Esophagus squamous epithelium (tissue), 5 donors: ENCODE measurements around the gene ELOVL2. TPM values are rescaled to one million over a fixed set of nuclear protein-coding genes. Genes with fewer than 3 reads are reported as not detected.

ENCODE experiments used
- DNase-seq: peaks from one replicate; lab custom pipeline; 2025; lab: John Stamatoyannopoulos, UW
- H3K27ac ChIP-seq, 4 donors: fragments of 200-600 bp; sonication (generic); one replicate each; pipeline ENCODE4 v1.5.1; 2016 to 2019; ENCODE audit warnings: mild to moderate bottlenecking in 1 of 4
- H3K27me3 ChIP-seq, 4 donors: fragments of 200-600 bp; sonication (generic); 1 replicate in 3 of 4; 2 replicates in 1 of 4; pipeline versions ENCODE4 v1.5.1 to v1.6.0; 2017 to 2021; ENCODE audit warnings: antibody characterized with exemption in 1 of 4
- H3K36me3 ChIP-seq, 3 donors: fragments of 200-600 bp; sonication (generic); one replicate each; pipeline ENCODE4 v1.5.1; 2016 to 2019
- H3K4me1 ChIP-seq, 3 donors: fragments of 200-600 bp; sonication (generic); one replicate each; pipeline ENCODE4 v1.5.1; 2017 to 2019
- H3K4me3 ChIP-seq, 4 donors: fragments of 200-600 bp; sonication (generic); 1 replicate in 3 of 4; 2 replicates in 1 of 4; pipeline ENCODE4 v1.5.1; 2016 to 2019; ENCODE audit warnings: mild to moderate bottlenecking in 2 of 4, moderate library complexity in 1 of 4
- H3K9me3 ChIP-seq, 3 donors: fragments of 200-600 bp; sonication (generic); one replicate each; pipeline ENCODE4 v1.5.1; 2016 to 2019
- POLR2A ChIP-seq, 4 donors: fragments of 450-650 bp; IDR thresholded peaks; one replicate each; pipeline ENCODE4 v1.6.1; 2017; ENCODE audit warnings: antibody characterized with exemption in 4 of 4, mild to moderate bottlenecking in 4 of 4, moderate library complexity in 3 of 4
- WGBS, 2 donors: methylation state at CpG; one replicate each; pipeline ENCODE4 v1.1.5; 2018; 5-methylcytosine and 5-hydroxymethylcytosine counted together
- intact Hi-C: fragments of 100-400 bp; cut with DNase I; formaldehyde crosslinking; loops from one replicate; pipeline ENCODE4 v1.15.0; 2022
- total RNA-seq, 4 donors: library from RNA; depleted of rRNA; stranded (reverse); fragments of >200 nt; gene quantifications; one replicate each; pipeline ENCODE4 v1.1.0, GENCODE V29; 2016
- TF ChIP-seq, protein P1 (sequence below), 6 experiments: fragments of 450-650 bp in 4 of 6; fragments of 200-600 bp in 2 of 6; sonication (generic) in 2 of 6; IDR thresholded peaks; one replicate each; pipeline ENCODE4 v1.5.1; 2016 to 2019; ENCODE audit warnings: antibody characterized with exemption in 6 of 6, mild to moderate bottlenecking in 4 of 6, moderate library complexity in 4 of 6
- donor health status: DM: yes; HTN: yes; CAD: no.

ELOVL2 gene
- total RNA-seq, 4 donors from 2014 or later: 0.06 to 0.38 (median 0.18) TPM; not detected in 1

DNA sequence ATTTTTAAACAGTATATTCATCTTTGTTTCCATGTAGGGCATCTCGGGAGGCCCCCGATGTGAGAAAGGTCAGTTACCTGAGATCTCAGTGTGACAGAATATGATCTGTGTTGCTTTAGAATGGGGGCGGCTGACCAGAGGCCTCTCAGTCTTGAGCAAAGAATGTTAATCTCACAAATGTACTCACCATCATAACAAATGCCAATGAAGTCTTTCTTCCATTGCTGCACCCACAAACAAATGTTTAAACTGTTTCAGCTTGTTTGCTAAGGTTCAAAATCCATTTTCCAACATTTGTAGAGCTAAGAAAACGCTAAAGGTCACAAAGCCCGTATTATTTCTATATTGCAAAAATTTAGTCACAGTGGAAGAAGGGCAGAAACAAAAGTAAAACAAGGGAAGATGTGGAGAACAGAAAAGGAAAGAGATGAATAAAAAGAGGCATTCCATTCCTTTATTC lies 31.8 kb downstream of the ELOVL2 start:
- intact Hi-C loops: no loop called here
- no peak overlapping the region for H3K4me3 ChIP-seq
- WGBS, 2 donors: 34% methylated on average over 5 of the region's 5 CpGs

DNA sequence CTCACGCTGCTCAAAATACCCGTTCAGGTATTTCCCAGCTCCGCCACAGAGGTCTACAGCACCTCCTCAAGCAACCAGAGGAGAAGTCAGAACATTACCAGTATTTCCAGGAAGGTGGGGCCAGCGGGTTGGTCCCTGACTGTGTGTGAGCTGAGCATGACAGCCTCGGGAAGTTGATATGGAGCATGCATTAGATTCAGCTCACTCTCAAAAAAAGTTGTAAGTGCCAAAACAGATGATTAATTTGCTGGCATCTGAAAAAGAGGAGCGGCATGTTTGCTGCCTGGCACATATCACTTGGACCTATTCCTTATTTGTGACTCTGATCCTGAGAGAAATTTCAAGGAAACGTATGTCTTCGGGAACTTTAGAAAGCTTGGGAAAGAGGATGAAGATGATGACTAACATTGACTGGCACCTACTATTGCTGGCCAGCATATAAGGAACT lies 32.3 kb downstream of the ELOVL2 start:
- Histone ChIP-seq H3K9me3 (no peaks in the 10 kb centered on the region), H3K36me3 (no peaks in the 10 kb centered on the region), H3K27me3 (peaks cover 0 to 14% (median 0%) of the 10 kb centered on the region in 4 donors), H3K4me3 (no peak overlapping the region), H3K27ac (no peak overlapping the region), H3K4me1 (peaks cover 0 to 15% (median 0%) of the 10 kb centered on the region in 3 donors)
- WGBS, 2 donors: 22 to 31% methylated on average over 8 of the region's 8 CpGs
- no peak for DNase-seq
- intact Hi-C loops: no loop called here
- TF ChIP-seq, protein P1, sequence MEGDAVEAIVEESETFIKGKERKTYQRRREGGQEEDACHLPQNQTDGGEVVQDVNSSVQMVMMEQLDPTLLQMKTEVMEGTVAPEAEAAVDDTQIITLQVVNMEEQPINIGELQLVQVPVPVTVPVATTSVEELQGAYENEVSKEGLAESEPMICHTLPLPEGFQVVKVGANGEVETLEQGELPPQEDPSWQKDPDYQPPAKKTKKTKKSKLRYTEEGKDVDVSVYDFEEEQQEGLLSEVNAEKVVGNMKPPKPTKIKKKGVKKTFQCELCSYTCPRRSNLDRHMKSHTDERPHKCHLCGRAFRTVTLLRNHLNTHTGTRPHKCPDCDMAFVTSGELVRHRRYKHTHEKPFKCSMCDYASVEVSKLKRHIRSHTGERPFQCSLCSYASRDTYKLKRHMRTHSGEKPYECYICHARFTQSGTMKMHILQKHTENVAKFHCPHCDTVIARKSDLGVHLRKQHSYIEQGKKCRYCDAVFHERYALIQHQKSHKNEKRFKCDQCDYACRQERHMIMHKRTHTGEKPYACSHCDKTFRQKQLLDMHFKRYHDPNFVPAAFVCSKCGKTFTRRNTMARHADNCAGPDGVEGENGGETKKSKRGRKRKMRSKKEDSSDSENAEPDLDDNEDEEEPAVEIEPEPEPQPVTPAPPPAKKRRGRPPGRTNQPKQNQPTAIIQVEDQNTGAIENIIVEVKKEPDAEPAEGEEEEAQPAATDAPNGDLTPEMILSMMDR (IDR thresholded peaks at IDR 0.05): no peak
- no peak for TF ChIP-seq POLR2A (IDR thresholded peaks at IDR 0.05)

More for the DNA sequence above, 31.8 kb downstream of the ELOVL2 start:
- peaks cover 0 to 14% (median 0%) of the 10 kb centered on the region in 4 donors for H3K27me3 ChIP-seq
- H3K4me1 ChIP-seq: peaks cover 0 to 15% (median 0%) of the 10 kb centered on the region in 3 donors
- no peaks in the 10 kb centered on the region for H3K9me3 ChIP-seq
- DNase-seq: no peak
- H3K36me3 ChIP-seq: no peaks in the 10 kb centered on the region
- H3K27ac ChIP-seq: no peak overlapping the region
- TF ChIP-seq, protein P1 (IDR thresholded peaks at IDR 0.05): no peak
- TF ChIP-seq POLR2A (IDR thresholded peaks at IDR 0.05): no peak

DNA sequence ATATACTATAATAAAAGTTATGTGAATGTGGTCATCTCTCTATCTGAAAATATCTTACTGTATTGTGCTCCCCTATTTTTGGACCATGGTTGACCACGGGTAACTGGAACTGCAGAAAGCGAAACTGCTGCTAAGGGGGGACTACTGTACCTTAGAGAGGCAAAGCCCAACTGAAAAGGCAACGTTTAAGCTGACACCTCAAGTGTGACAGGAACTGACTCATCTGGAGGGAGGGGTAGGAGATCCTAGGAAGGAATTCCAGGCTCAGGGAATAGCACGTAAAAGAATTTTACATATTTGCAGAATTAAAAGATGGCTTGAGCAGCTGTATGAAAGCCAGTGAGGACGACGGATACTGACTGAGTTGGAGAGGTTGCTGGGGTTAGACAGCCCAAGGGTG lies 34.8 kb downstream of the ELOVL2 start:
- intact Hi-C loops: no loop called here
- Histone ChIP-seq H3K27me3 (peaks cover 0 to 5% (median 0%) of the 10 kb centered on the region in 4 donors), H3K4me1 (peaks cover 0 to 15% (median 0%) of the 10 kb centered on the region in 3 donors), H3K36me3 (no peaks in the 10 kb centered on the region), H3K4me3 (no peak overlapping the region), H3K9me3 (no peaks in the 10 kb centered on the region), H3K27ac (no peak overlapping the region)
- 43 to 56% methylated on average over 6 of the region's 6 CpGs for WGBS, 2 donors
- TF ChIP-seq, protein P1 (IDR thresholded peaks at IDR 0.05): no peak
- TF ChIP-seq POLR2A (IDR thresholded peaks at IDR 0.05): no peak
- no peak for DNase-seq

DNA sequence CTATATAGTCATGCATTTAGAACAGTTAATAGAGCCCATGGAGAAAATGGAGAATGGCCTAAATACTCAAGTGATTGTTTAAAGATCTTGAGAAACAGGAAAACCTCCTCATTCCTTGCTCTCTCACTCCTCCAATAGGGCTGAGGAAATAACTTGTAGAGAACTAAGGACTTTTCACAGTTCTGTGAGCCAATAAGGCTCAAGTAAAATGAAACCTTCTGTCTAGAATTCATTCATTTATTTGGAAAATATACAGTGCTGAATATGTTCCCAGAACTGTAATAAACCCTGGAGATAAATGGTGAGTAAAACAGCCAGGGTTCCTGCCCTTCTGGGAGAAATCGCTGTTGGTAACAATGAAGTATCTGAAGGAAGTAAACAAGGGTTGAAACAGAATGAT lies 35.3 kb downstream of the ELOVL2 start:
- peaks cover 0 to 15% (median 0%) of the 10 kb centered on the region in 3 donors for H3K4me1 ChIP-seq
- no peak overlapping the region for H3K27ac ChIP-seq
- H3K4me3 ChIP-seq: no peak overlapping the region
- no peaks in the 10 kb centered on the region for H3K9me3 ChIP-seq
- no peak for TF ChIP-seq POLR2A (IDR thresholded peaks at IDR 0.05)
- TF ChIP-seq, protein P1 (IDR thresholded peaks at IDR 0.05): no peak
- DNase-seq: no peak
- intact Hi-C loops: no loop called here
- peaks cover 0 to 5% (median 0%) of the 10 kb centered on the region in 4 donors for H3K27me3 ChIP-seq
- H3K36me3 ChIP-seq: no peaks in the 10 kb centered on the region
- 25 to 27% methylated on average over 1 of the region's 1 CpG for WGBS, 2 donors

DNA sequence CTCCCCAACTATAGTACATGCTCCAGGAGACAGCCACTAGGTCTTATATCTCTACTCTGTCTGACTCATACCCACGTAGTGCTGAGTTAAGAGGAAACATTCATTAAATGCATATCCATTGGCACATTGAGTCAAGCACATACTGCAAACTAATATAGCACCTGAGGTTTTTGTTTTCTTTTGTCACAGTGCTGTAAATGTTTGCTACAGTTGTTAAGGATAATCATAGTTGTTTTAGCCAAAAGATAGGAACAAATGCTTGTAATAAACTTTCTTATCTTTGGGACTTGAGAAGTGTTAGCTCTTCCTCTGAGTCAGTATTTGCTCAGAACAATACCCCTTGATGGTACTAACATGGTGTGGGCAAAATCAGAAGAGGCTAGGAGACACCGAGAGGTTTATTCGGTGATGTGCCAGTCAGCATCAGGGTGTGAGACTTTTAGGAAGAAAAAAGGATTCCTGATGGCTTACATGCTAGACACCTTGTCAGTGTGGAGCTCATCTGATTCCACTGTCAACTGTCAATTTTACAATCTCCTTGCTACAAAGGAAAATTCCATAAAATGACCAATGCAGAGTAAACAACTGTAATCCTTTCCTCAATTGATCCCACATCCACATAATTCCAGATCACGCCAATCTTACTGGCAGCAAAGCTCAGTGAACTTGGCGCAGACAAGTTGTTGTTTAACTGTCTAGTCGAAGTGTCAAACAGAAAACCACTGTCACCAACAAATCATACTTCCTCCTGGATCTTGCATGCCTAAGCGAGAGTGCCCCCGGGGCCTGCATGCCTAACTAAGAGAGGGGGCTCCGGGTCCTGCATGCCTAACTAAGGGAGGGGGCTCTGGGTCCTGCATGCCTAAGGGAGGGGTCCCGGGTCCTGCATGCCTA lies 36.1 kb downstream of the ELOVL2 start:
- intact Hi-C loops: no loop called here
- no peak for DNase-seq
- Histone ChIP-seq H3K27me3 (no peaks in the 10 kb centered on the region), H3K4me1 (peaks cover 0 to 15% (median 0%) of the 10 kb centered on the region in 3 donors), H3K36me3 (no peaks in the 10 kb centered on the region), H3K4me3 (no peak overlapping the region), H3K9me3 (no peaks in the 10 kb centered on the region), H3K27ac (no peak overlapping the region)
- TF ChIP-seq POLR2A (IDR thresholded peaks at IDR 0.05): no peak
- TF ChIP-seq, protein P1 (IDR thresholded peaks at IDR 0.05): no peak
- WGBS, 2 donors: 49 to 75% methylated on average over 6 to 10 of the region's 10 CpGs
